Renal cortex interstitium (tissue), 11 donors: ENCODE data around the gene TRPV4. TPM values are rescaled to one million over a fixed set of nuclear protein-coding genes. Genes with fewer than 3 reads are reported as not detected.

Source experiments
- DNase-seq, 11 donors: peaks; one replicate each; pipeline ENCODE4 v3.0.0-alpha.2; 2013; ENCODE audit warnings: low read depth in 9 of 11, low spot score in 4 of 11; ENCODE audit errors: extremely low read depth in 1 of 11
- polyA plus RNA-seq, 3 donors: library from polyadenylated mRNA; unstranded; fragments of 120-200 nt; gene quantifications; one replicate each; pipeline ENCODE4 v1.2.1, GENCODE V29; 2013; ENCODE audit not compliant: insufficient read length in 3 of 3

The TRPV4 gene
- polyA plus RNA-seq, 3 donors: 9.8 to 18.8 (median 14.8) TPM

GRCh38 chr12:109832541-109833306, 474 bp downstream of the TRPV4 start:
- DNase-seq: no peak

- no peak for DNase-seq
Measured at GRCh38 chr12:109831929-109832328, 1.3 kb downstream of the TRPV4 start.

GRCh38 chr12:109831365-109831764, 1.8 kb downstream of the TRPV4 start:
- DNase-seq: no peak

- no peak for DNase-seq
Measured at GRCh38 chr12:109830718-109831117, 2.5 kb downstream of the TRPV4 start.

GRCh38 chr12:109830267-109830666, 2.9 kb downstream of the TRPV4 start:
- DNase-seq: no peak

- no peak for DNase-seq
Measured at GRCh38 chr12:109829667-109830066, 3.5 kb downstream of the TRPV4 start.

- DNase-seq: no peak
Measured at GRCh38 chr12:109828754-109829511, 4.3 kb downstream of the TRPV4 start.

GRCh38 chr12:109827566-109828550, 5.3 kb downstream of the TRPV4 start:
- DNase-seq: no peak

GRCh38 chr12:109827080-109827479, 6.1 kb downstream of the TRPV4 start:
- no peak for DNase-seq

- no peak for DNase-seq
Measured at GRCh38 chr12:109824731-109825130, 8.5 kb downstream of the TRPV4 start.

GRCh38 chr12:109822951-109823411, 10.2 kb downstream of the TRPV4 start:
- DNase-seq: no peak

- DNase-seq: no peak
Measured at GRCh38 chr12:109822416-109822815, 10.8 kb downstream of the TRPV4 start.

GRCh38 chr12:109821968-109822367, 11.2 kb downstream of the TRPV4 start:
- DNase-seq: no peak

GRCh38 chr12:109820816-109821381, 12.3 kb downstream of the TRPV4 start:
- no peak for DNase-seq

GRCh38 chr12:109818905-109819500, 14.2 kb downstream of the TRPV4 start:
- no peak for DNase-seq

- DNase-seq: no peak
Measured at GRCh38 chr12:109818253-109818652, 14.9 kb downstream of the TRPV4 start.

GRCh38 chr12:109817627-109818231, 15.5 kb downstream of the TRPV4 start:
- DNase-seq: no peak

GRCh38 chr12:109816870-109817269, 16.3 kb downstream of the TRPV4 start:
- no peak for DNase-seq
